NOMO-1 treated with dmso at 0.1 percent for 144 hours (cell line): ENCODE results near the gene BTBD2.

Experiments
- DNase-seq: peaks from one replicate; lab custom pipeline; 2025; ENCODE audit not compliant: unreplicated experiment; lab: John Stamatoyannopoulos, UW

BTBD2 gene

DNA sequence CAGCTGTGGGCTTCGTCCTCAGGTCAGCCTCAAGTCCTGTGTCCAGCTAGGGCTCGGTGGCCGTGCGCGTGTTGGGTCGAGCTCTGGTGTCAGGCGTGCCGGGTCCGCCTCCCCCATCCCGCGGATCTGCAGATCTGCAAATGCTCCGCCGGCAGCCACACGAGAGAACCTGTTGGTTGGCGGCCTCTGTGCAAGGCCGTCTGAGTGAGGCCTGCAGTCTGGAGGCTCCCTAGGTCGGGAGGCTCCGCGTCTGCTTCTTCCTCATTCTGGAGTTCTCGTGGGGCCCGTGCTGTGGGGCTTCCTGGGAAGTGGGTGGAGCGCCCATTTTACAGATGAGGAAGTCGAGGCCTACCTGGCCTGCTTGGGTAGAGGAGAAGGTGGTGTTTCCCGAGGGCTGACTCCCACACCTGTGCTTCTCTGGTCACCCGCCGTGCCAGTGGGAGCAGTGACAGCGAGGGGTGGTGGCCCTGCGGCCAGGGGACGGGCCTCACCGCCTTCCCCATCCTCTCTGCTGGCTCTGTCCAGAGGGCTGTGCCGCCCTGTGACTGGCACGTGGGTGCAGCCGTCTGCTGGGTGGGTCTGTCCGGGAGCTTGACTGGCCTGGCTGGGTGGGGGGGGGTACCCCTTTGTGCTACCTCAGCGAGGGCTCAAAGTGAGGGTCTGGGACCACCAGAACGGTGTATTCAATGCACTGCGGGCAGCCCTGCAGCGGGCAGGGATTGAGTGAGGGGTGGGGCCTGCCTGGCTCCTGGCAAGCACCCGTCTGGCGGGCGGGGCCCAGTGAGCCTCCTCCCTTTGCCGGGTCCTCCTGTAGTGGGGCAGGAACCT is 71.2 kb downstream of the BTBD2 start:
- DNase-seq: no peak

DNA sequence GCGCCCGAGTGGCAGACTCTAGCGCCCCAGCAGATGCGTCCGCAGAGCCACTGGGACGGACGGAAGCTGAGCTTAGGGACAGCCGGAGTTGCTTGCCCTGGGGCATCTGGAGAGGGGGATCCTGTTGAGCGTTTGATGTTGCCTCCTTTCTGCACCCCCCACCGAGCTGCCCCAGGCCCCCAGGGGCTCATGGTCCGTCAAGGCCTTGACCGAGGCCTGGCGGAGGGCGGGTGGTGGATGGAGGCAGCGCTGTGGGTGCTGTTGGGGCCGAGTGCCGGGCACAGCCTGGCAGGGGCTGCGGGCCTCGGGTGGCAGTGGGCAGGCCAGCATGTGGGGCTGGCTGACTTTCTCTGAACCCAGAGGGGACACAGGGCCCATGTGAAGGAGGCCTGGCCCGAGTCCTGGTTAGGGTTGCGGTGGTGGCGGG is 71.8 kb downstream of the BTBD2 start:
- no peak for DNase-seq

DNA sequence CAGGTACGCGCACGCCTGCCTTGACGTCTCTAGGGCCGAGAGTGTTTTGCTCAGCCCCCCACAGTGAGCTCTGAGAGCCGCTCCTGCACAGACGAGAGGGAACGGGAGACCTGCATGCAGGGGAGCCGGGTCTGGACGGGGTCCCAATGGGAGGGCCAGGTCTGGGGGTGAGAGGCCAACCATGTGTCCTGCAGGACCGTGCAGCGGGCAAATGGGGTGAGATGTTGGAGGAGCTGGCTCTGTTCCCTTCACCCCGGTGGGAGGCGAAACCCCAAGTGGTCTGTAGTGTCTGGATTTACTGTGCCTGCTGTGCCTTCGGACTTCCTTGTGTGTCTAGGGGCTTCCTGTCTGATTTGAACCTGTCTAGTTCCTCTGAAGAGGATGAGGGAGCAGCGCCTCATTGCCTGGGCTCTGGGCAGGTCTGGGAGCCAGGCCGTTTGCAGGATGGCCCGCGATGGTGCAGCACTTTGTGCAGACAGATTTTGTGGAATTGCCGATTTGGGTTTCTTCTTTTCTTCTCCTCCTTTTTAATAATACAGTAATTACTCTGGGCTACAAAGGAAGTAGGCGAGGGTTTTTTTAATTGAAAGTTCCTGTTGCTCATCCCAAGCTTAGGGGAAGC is 72.5 kb downstream of the BTBD2 start:
- no peak for DNase-seq

DNA sequence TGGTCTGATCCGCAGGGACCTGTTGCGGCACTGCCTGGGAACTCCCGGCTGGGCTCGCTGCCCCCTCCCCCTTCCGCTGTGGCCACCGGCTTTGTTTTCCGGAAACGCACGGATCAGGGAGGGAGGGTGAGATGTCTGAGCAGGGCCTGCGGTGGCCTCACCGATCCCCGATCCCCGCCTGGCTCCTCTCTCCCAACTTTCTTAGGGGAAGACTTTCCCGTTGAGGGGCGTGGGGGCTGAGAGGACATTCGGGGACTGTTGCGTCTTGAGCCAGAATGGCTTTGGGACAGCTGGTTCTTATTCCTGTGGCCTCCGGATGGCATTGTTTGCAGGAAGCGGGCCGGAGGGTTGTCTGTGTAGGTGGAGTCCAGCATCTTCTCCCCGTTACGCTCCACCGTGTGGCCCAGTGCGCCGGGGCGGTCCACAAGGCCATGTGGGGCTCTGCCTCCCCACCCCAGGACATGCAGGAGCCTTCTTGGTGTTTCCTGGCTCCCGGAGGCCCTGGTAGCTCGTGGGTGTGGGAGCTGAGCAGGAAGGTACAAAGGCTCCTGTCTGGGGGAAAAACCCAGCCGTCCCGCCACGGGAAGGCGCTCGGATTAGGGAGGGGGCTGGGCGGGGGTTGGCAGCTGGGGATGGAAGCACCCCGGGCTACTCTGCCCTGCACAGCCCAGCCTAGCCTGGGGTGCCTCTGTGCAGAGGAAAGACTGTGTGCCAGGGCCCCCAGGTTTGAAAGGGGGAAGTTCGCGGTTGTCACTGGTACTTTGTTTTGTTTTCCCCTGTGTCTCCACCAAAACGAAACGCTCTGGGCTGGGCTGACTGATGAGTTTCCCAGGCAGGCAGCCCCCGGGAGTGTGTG is 73.2 kb downstream of the BTBD2 start:
- peak; percentile 51 for DNase-seq

DNA sequence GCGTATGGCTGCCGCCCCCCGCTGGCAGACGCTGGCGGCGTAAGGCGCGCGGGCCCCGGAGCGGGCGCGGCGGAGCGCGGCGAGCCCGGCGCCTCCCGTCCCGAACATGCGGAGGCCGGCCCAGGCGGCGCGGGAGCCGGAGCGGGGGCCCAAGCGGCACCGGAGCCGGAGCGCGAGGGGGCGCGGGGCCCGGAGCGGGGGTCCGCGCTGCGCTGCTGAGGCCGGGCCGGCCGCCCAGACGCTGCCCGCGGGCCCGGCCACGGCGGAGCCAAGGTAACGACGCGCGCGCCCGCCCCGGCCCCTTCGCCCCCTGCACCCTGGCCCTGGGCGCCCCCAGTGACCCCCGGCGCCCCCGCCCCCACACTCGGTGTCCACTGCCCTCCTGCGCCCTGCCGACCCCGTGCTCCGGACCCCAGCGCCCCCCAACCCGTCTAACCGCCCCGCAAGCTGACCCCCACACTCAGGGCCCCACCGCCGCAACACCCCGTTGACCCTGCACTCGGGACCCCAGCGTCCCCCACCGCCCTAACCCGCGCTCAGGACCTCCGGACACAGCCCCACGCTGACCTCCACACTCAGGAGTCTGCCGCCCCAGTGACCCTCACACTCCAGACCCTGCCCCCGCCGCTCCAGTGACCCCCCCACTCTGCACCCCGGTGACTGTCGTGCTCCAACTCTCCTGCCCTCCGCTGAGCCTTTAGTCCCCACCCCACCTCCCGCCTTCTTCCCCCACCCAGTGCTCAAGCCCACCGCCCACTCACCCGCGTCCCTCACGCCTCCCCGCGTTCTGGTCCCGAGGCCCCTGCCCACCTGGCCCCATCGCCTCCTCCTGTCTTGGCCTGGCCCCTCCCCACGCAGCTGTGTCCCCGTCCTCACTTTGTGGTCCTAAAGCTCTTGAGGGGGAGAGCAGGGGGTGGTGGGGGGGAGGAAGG is 74.1 kb downstream of the BTBD2 start, which contains the start of gene CSNK1G2:
Gene CSNK1G2, plus strand, starts transcription at position 27 of the 932 bp plus-strand sequence. CDS start 28,601 bp downstream, outside the sequence.
- no peak for DNase-seq

DNA sequence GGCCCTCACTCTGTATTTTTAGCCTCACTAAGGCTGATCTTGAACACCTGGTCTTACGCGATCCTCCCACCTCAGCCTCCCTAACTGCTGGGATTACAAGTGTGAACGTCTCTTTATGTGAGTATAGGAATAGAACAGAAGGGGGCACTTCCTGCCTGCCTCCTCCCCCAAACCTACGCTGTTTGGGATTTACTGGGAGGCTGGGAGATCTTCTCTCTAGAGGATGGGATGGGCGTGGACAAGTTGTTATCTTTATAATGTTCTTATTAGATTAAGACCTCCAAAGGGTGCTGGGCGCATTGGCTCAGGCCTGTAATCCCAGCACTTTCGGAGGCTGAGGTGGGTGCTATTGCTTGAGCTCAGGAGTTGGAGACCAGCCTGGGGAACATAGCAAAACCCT is 77.4 kb downstream of the BTBD2 start:
- DNase-seq: no peak

DNA sequence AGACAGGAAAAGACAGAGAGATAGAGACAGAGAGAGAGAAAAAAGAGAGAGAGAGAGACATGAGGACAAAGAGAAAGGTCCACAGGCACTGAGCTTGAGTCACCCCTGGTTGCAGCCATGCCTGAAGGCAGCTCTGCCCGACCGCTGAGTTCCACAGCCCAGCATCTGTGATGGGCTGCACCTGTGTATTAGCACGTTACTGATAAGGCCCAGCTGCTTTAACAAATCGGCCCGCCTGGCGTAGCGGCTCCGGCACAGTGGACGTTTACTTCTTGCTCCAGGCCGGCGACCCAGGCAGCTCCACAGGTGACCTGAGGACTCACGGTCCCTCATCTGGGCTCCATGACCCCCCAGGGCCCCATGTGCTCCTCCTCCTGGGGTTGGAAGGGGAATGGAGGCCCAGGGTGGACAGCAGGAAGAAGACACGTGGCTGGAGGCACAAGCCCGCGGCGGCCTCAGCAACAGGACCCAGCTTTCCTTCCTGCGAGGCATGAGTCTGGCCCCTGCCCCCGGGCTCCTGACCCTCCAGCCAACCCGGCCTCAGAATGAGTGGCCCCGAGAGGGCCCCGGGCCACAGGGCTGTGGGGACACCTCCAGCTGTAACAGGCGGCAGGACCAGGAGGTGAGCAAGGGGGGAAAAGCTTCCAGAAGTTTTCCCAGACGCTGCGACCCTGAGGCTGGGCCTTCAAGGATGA is 78.5 kb downstream of the BTBD2 start:
- no peak for DNase-seq

DNA sequence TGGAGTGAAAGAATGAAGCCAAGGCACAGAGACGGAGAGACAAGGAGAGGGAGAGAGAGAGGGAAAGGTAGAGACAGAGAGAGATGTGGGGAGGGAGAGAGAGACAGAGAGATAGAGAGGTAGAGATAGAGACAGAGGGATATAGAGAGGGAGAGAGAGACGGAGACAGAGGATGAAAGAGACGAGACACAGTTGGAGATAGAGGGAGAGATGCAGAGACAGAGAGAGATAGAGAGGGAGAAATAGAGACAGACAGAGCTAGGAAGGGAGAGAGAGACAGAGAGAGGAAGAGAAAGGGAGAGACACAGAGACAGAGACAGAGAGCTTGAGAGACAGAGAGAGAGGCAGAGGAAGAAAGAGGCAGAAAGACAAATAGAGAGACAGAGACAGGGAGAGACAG is 79.1 kb downstream of the BTBD2 start:
- no peak for DNase-seq

DNA sequence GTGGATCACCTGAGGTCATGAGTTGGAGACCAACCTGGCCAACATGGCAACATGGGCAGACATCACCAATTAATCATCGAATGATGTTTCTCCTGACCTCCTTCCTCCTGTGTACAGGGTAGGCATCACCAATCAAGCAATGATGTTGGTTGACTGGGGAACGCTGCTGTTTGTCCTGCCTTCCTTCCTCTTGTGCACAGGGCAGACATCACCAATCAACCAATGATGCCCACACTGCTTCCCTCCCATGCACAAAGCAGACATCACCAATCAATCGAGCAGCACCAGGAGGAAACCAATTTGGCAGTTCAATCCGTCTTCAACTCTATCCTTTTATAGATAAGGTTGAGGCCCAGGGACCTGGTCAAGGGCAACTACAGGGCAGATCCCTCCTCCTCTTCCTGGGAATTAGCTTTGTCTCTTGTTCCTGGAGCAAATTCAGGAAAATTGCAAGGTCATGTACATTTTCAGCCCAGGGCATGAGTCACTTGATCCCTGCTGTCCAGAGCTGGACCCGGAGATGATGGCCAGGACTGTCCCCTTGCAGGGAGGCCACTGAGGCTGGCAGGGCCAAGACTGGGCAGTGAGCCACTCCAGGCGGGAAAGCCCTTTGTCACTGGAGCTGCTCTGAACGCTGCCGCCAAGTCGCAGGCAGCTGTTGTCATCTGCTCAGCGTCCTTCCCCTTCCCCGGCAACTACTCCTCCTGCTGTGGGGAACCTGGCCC is 79.9 kb downstream of the BTBD2 start:
- no peak for DNase-seq
